ENCODE data around the gene ZBTB40.

The ZBTB40 gene

GRCh38 chr1:22534951-22535350 is 83.3 kb downstream of the ZBTB40 start:
- DNase-seq: no peak

DNA sequence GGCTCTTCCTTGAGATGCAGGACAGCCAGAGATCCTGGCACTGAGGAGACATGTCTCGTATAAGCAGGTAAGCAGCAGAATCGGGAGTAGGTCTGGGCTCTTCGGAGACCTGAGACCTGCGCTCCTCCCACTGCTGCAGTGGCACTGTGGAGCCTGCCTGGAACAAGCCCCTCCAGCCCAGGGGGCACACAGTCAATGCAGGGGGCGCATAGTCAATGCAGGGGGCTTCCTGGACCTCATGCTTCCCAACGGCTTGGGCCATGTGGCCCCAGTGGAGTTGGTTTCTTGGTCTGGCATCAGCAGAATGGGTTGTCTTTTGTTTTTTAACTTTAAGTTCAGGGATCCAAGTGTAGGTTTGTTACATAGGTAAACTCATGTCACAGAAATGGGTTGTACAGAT is 83.7 kb downstream of the ZBTB40 start:
- DNase-seq: no peak

DNA sequence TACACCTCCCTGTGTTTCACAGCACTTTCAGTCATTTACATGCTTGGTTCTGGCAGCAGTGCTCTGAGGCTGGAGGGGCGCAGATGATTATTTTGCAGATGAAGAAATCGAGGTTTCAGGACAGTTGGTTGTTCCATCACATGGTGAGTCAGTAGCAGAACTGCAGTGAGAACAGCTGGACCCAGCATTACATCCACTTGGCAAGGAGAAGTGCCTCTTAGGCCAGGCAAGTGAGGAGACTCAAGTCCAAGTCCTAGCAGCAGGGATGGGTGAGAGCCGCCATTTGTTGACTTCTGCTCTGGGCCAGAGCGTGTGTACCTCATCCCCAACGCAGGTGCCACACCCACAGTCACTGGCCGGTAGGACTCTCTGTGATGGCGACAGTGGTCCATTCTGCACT is 84.9 kb downstream of the ZBTB40 start:
- no peak for DNase-seq

- DNase-seq: no peak
Observed at GRCh38 chr1:22537441-22538139, 85.9 kb downstream of the ZBTB40 start.

- DNase-seq: no peak
Observed at GRCh38 chr1:22539510-22540118, 88.0 kb downstream of the ZBTB40 start.

- DNase-seq: no peak
Observed at GRCh38 chr1:22540337-22540736, 88.7 kb downstream of the ZBTB40 start.

DNA sequence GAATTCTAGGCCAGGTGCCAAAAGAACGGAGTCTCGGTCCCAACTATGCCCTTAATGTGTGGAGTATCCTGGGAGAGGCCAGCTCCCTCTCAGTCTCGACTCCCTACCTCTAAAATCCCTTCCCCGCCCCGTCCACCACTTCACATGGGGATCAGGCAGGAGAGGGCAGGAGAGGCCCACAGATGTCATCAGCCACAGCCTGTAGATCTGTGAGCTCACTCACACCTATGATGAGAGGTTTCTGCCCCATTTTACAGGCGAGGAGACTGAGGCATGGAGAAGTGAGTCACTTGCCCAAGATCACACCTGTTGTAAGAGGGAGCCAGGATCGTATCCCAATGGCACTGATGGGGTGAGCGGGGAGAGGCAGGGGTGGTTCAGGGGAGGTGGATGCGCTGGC is 91.2 kb downstream of the ZBTB40 start:
- no peak for DNase-seq

- no peak for DNase-seq
Observed at GRCh38 chr1:22543679-22544078, 92.0 kb downstream of the ZBTB40 start.

- DNase-seq: no peak
Observed at GRCh38 chr1:22544606-22545005, 93.0 kb downstream of the ZBTB40 start.

DNA sequence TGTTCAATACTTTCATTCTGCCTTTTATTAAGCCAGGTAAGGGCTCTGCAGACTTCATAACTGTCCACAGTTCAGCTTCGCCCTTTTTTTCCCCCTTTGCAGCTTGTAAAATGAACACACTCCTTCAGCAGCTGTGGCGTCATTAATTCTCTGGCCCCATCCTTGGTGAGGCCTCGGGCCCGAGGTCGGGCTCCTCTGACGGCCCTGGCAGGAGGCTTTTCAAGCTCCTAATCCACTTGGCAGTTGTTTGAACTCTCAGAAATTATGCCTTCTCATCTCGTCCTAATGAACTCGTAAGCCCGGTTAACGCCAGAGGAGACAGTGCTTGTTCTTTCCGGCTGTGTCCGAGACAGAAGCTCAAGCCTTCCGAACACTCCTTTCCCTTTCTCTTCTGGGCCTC is 93.5 kb downstream of the ZBTB40 start:
- no peak for DNase-seq

GRCh38 chr1:22547186-22547817 is 95.7 kb downstream of the ZBTB40 start:
- DNase-seq: no peak

GRCh38 chr1:22547818-22548462 is 96.3 kb downstream of the ZBTB40 start:
- no peak for DNase-seq

GRCh38 chr1:22550021-22550420 is 98.4 kb downstream of the ZBTB40 start:
- no peak for DNase-seq

DNA sequence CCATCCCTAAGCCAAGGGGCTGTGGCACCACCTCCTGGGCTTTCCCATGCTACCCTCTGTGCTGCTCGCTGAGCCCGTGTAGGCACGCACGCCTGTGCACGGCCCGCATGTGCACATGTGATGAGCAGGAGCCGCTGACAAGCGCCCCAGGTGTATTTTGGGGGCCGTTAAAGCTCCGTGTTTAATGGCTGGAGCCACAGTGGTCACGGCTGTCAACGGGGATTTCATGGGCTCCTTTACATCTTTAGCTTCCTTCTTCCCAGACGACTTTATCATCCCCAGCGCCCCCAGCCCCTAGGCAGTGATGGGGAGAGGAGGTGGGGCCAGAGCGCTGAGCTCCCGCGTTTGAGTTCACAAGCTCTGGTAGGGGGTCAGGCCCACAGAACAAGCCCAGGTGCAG is 99.9 kb downstream of the ZBTB40 start:
- no peak for DNase-seq

- DNase-seq: no peak
Observed at GRCh38 chr1:22552021-22552420, 100.4 kb downstream of the ZBTB40 start.

GRCh38 chr1:22553104-22553880 is 101.6 kb downstream of the ZBTB40 start:
- DNase-seq: no peak

GRCh38 chr1:22553991-22554522 is 102.4 kb downstream of the ZBTB40 start:
- DNase-seq: no peak

- no peak for DNase-seq
Observed at GRCh38 chr1:22555371-22555656, 103.7 kb downstream of the ZBTB40 start.

DNA sequence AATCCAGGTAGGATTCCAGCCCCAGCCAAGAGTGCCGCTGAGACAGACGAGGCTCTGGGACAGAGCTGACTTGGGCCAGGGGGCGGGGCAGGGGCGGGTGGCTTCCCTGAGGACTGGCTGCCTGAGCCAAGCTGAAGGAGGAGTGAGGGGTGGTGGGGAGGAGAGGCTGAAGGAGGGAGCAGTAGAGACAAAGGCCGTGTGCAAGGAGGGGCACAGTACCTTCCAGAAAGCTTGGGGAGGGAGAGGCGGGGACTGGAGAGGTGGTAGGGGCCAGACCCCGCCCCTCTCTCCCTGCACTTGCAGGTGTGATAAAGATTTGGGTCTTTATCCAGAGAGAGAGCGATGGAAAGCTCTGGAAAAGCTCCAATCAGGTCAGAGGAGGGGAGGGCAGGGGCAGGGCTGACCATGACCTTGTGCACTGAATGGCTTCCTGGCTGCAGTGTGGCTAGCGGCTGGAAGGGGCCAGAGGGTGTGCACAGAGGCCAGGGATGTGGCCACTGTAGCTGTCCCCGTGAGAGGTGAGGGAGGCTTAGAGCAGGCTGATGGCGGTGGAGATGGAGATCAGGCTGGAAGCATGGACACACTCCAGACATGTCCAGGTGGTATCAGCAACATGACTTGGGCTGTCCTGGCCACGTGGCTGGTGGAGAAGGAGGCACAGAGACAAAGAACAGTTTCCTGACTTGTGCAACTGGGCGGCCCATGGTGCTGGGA is 104.9 kb downstream of the ZBTB40 start:
- DNase-seq: no peak

- DNase-seq: no peak
Observed at GRCh38 chr1:22557341-22557950, 105.8 kb downstream of the ZBTB40 start.

- DNase-seq: no peak
Observed at GRCh38 chr1:22562584-22563583, 111.2 kb downstream of the ZBTB40 start, which contains the start of gene EPHA8. TSS of gene EPHA8 (plus strand) at chr1:22563489. CDS start at chr1:22563636, 147 bp downstream.

Data from cerebellar nuclear complex (tissue), 1 donor.